ENCODE data around the gene HAPLN3.
"Not testable (repeated sequence)": the region's sequence is repeated elsewhere in the genome, so short reads cannot be mapped to it uniquely, and the experiment has no call there.

The HAPLN3 gene

GRCh38 chr15:88894819-88895767 is at the start of gene HAPLN3:
TSS of gene HAPLN3 (minus strand) at chr15:88895544. CDS start at chr15:88887298, 8,246 bp downstream.
- DNase-seq: peak; percentile 21

- no peak for DNase-seq
These were observed 44.8 kb upstream of the HAPLN3 start for GRCh38 chr15:88940110-88940675.

GRCh38 chr15:88939486-88939806 is 44.1 kb upstream of the HAPLN3 start:
- DNase-seq: no peak

- DNase-seq: no peak
These were observed 43.6 kb upstream of the HAPLN3 start for GRCh38 chr15:88938802-88939485.

- DNase-seq: not testable (repeated sequence)
These were observed 39.1 kb upstream of the HAPLN3 start for GRCh38 chr15:88934449-88934848.

GRCh38 chr15:88932875-88933330 is 37.6 kb upstream of the HAPLN3 start:
- DNase-seq: no peak

- DNase-seq: peak; percentile 67
These were observed 37.0 kb upstream of the HAPLN3 start for GRCh38 chr15:88932271-88932874.

GRCh38 chr15:88930579-88930978 is 35.2 kb upstream of the HAPLN3 start:
- DNase-seq: no peak

GRCh38 chr15:88929358-88930098 is 34.2 kb upstream of the HAPLN3 start:
- DNase-seq: not testable (repeated sequence)

- DNase-seq: not testable (repeated sequence)
These were observed 32.8 kb upstream of the HAPLN3 start for GRCh38 chr15:88928192-88928591.

GRCh38 chr15:88925648-88926047 is 30.3 kb upstream of the HAPLN3 start:
- not testable (repeated sequence) for DNase-seq

GRCh38 chr15:88920892-88921435 is 25.6 kb upstream of the HAPLN3 start:
- peak; percentile 14 for DNase-seq

- DNase-seq: peak; percentile 65
These were observed 25.0 kb upstream of the HAPLN3 start for GRCh38 chr15:88920186-88920891.

GRCh38 chr15:88918738-88919137 is 23.4 kb upstream of the HAPLN3 start:
- peak; percentile 99 for DNase-seq

GRCh38 chr15:88917760-88918159 is 22.4 kb upstream of the HAPLN3 start:
- DNase-seq: no peak

GRCh38 chr15:88915354-88915753 is 20.0 kb upstream of the HAPLN3 start:
- DNase-seq: no peak

- DNase-seq: no peak
These were observed 18.5 kb upstream of the HAPLN3 start for GRCh38 chr15:88913850-88914169.

- peak; percentile 62 for DNase-seq
These were observed 17.9 kb upstream of the HAPLN3 start, which contains the start of gene MFGE8 for GRCh38 chr15:88913017-88913849. TSS of gene MFGE8 (minus strand) at chr15:88913379. CDS start at chr15:88913319, 60 bp downstream.

GRCh38 chr15:88912500-88912921 is 17.2 kb upstream of the HAPLN3 start:
- DNase-seq: peak; percentile 66

GRCh38 chr15:88911766-88912118 is 16.4 kb upstream of the HAPLN3 start:
- DNase-seq: no peak
